Peyer's patch (tissue), 4 donors: ENCODE measurements around the gene ABHD12.

Experiments used
- POLR2A ChIP-seq, 2 donors: fragments of 450-650 bp; IDR thresholded peaks; one replicate each; pipeline ENCODE4 v1.5.1; 2017; ENCODE audit warnings: antibody characterized with exemption in 2 of 2, mild to moderate bottlenecking in 2 of 2, moderate library complexity in 2 of 2
- TF ChIP-seq, protein P1 (sequence below), 6 experiments: fragments of 450-650 bp in 4 of 6; fragments of 200-600 bp in 2 of 6; sonication (generic) in 1 of 6; IDR thresholded peaks; one replicate each; pipeline ENCODE4 v1.5.1; 2017 to 2019; ENCODE audit warnings: antibody characterized with exemption in 6 of 6, mild to moderate bottlenecking in 3 of 6, moderate library complexity in 1 of 6

DNA sequence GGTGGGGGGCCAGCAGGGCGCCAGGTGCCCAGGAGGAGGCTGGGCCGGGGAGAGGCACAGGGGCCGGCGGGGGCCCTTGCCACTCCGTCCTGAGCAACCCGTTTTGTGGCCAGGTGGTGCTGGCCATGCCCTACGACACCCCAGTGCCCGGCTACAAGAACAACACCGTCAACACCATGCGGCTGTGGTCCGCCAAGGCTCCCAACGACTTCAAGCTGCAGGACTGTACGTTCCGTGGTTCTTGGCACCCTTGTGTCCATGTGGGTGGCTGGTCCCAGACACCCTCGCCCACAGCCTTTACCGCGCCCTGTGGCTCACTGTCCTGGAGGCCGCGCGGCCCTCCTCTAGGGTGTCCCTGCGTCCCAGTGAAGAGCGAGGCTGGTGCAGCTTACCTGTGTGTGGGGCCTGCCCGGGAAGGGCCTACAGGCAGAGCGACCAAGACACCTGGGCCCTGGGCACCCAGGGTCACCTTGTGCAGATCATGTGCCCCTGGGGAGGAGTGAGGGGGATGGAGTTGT is 114.0 kb downstream of the ABHD12 start:
- TF ChIP-seq, protein P1, sequence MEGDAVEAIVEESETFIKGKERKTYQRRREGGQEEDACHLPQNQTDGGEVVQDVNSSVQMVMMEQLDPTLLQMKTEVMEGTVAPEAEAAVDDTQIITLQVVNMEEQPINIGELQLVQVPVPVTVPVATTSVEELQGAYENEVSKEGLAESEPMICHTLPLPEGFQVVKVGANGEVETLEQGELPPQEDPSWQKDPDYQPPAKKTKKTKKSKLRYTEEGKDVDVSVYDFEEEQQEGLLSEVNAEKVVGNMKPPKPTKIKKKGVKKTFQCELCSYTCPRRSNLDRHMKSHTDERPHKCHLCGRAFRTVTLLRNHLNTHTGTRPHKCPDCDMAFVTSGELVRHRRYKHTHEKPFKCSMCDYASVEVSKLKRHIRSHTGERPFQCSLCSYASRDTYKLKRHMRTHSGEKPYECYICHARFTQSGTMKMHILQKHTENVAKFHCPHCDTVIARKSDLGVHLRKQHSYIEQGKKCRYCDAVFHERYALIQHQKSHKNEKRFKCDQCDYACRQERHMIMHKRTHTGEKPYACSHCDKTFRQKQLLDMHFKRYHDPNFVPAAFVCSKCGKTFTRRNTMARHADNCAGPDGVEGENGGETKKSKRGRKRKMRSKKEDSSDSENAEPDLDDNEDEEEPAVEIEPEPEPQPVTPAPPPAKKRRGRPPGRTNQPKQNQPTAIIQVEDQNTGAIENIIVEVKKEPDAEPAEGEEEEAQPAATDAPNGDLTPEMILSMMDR (IDR thresholded peaks at IDR 0.05) = no peak
- TF ChIP-seq POLR2A (IDR thresholded peaks at IDR 0.05) = no peak
